DND-41 (cell line): Measurements from ENCODE around the gene GNAS.

Source experiments
- ATAC-seq: fragments of 200-7000 bp; cut with Tn5 transposase; 3 replicates; pipeline ENCODE4 v1.9.1; 2021; ENCODE audit warnings: low read depth; ENCODE audit not compliant: insufficient read depth
- DNase-seq: peaks from one replicate; pipeline ENCODE4 v3.0.0-alpha.2; 2020
- H2AFZ ChIP-seq: 2 replicates; pipeline ENCODE4 v1.6.0; 2012; ENCODE audit warnings: low read depth, low read length
- H3K27ac ChIP-seq: 2 replicates; pipeline ENCODE4 v1.5.1; 2012; ENCODE audit warnings: low read length, inconsistent platforms
- H3K27me3 ChIP-seq: fragments of 200-600 bp; sonication (generic); 2 replicates; pipeline ENCODE4 v1.6.0; 2012; ENCODE audit warnings: low read length, mild to moderate bottlenecking, inconsistent platforms; ENCODE audit not compliant: insufficient read depth, poor library complexity
- H3K36me3 ChIP-seq: 2 replicates; pipeline ENCODE4 v1.5.1; 2012; ENCODE audit warnings: low read length, inconsistent platforms; ENCODE audit not compliant: insufficient read depth
- H3K4me1 ChIP-seq: 2 replicates; pipeline ENCODE4 v1.5.1; 2012; ENCODE audit warnings: mild to moderate bottlenecking, low read length; ENCODE audit not compliant: insufficient read depth
- H3K4me2 ChIP-seq: 2 replicates; pipeline ENCODE4 v1.6.0; 2012; ENCODE audit warnings: mild to moderate bottlenecking, moderate library complexity, low read length, inconsistent platforms; ENCODE audit not compliant: insufficient read depth
- H3K4me3 ChIP-seq, 2 experiments: fragments of 200-600 bp in 1 of 2; shearing (Covaris generic) in 1 of 2; 2 replicates each; pipeline ENCODE4 v1.5.1; 2012 to 2016; ENCODE audit warnings: inconsistent platforms in 2 of 2, low read length in 2 of 2, mild to moderate bottlenecking in 2 of 2, low read depth in 1 of 2, moderate library complexity in 1 of 2
- H3K79me2 ChIP-seq: 2 replicates; pipeline ENCODE4 v1.6.0; 2012; ENCODE audit warnings: low read length, inconsistent platforms; ENCODE audit not compliant: insufficient read depth
- H3K9ac ChIP-seq: 2 replicates; pipeline ENCODE4 v1.6.0; 2012; ENCODE audit warnings: low read depth, mild to moderate bottlenecking, inconsistent platforms, low read length, moderate library complexity
- H3K9me3 ChIP-seq: 2 replicates; pipeline ENCODE4 v1.5.1; 2012; ENCODE audit warnings: low read length, moderate library complexity, mild to moderate bottlenecking, inconsistent platforms; ENCODE audit not compliant: insufficient read depth, severe bottlenecking
- H4K20me1 ChIP-seq: 2 replicates; pipeline ENCODE4 v1.6.0; 2012; ENCODE audit warnings: low read length; ENCODE audit not compliant: insufficient read depth
- CTCF ChIP-seq: IDR thresholded peaks from 2 replicates; pipeline ENCODE4 v1.5.1; 2012; ENCODE audit warnings: borderline replicate concordance, low read length, moderate library complexity, mild to moderate bottlenecking; ENCODE audit not compliant: poor library complexity, severe bottlenecking; ENCODE audit errors: extremely low read depth
- EZH2 ChIP-seq: IDR thresholded peaks from 3 replicates; pipeline ENCODE4 v1.6.1; 2012; ENCODE audit warnings: borderline replicate concordance, low read depth, mild to moderate bottlenecking, moderate library complexity, low read length, inconsistent platforms; ENCODE audit not compliant: severe bottlenecking

Gene GNAS

GRCh38 chr20:58950603-58951002, 98.1 kb downstream of the GNAS start:
- Histone ChIP-seq H3K4me1 (no peaks in the 10 kb centered on the region), H3K9me3 (no peaks in the 10 kb centered on the region), H4K20me1 (no peaks in the 10 kb centered on the region), H3K4me2 (no peak overlapping the region), H2AFZ (no peak overlapping the region), H3K4me3 (no peak overlapping the region), H3K27ac (no peak overlapping the region), H3K79me2 (no peaks in the 10 kb centered on the region), H3K9ac (no peak overlapping the region), H3K36me3 (no peaks in the 10 kb centered on the region), H3K27me3 (peaks cover 15% of the 10 kb centered on the region)
- DNase-seq (no peak), ATAC-seq (no peak)
- TF ChIP-seq CTCF: no peak
- TF ChIP-seq EZH2: no peak

GRCh38 chr20:58953050-58953449, 100.5 kb downstream of the GNAS start:
- no peaks in the 10 kb centered on the region for H3K36me3 ChIP-seq
- no peak overlapping the region for H2AFZ ChIP-seq
- peaks cover 12% of the 10 kb centered on the region for H3K27me3 ChIP-seq
- no peak overlapping the region for H3K4me2 ChIP-seq
- H3K9ac ChIP-seq: no peak overlapping the region
- no peak overlapping the region for H3K27ac ChIP-seq
- ATAC-seq (no peak), DNase-seq (no peak)
- no peak overlapping the region for H3K4me3 ChIP-seq
- H3K79me2 ChIP-seq: no peaks in the 10 kb centered on the region
- TF ChIP-seq CTCF: no peak
- no peak for TF ChIP-seq EZH2
- H3K4me1 ChIP-seq: no peaks in the 10 kb centered on the region
- no peaks in the 10 kb centered on the region for H4K20me1 ChIP-seq
- no peaks in the 10 kb centered on the region for H3K9me3 ChIP-seq

GRCh38 chr20:58956078-58956477, 103.6 kb downstream of the GNAS start:
- DNase-seq: no peak
- TF ChIP-seq CTCF (no peak), EZH2 (no peak)

GRCh38 chr20:58959652-58960051, 107.1 kb downstream of the GNAS start:
- no peaks in the 10 kb centered on the region for H3K9me3 ChIP-seq
- H3K4me2 ChIP-seq: no peak overlapping the region
- no peak overlapping the region for H3K27ac ChIP-seq
- H3K9ac ChIP-seq: no peak overlapping the region
- TF ChIP-seq EZH2: no peak
- TF ChIP-seq CTCF: no peak
- no peaks in the 10 kb centered on the region for H3K79me2 ChIP-seq
- ATAC-seq: no peak
- H2AFZ ChIP-seq: no peak overlapping the region
- peaks cover 23% of the 10 kb centered on the region for H3K27me3 ChIP-seq
- no peaks in the 10 kb centered on the region for H3K36me3 ChIP-seq
- H3K4me3 ChIP-seq: no peak overlapping the region
- DNase-seq: no peak
- H4K20me1 ChIP-seq: no peaks in the 10 kb centered on the region
- no peaks in the 10 kb centered on the region for H3K4me1 ChIP-seq

More at GRCh38 chr20:58956078-58956477, 103.6 kb downstream of the GNAS start:
- Histone ChIP-seq H3K4me1 (no peaks in the 10 kb centered on the region), H3K27ac (no peak overlapping the region), H2AFZ (no peak overlapping the region), H4K20me1 (no peaks in the 10 kb centered on the region), H3K4me2 (no peak overlapping the region), H3K9me3 (no peaks in the 10 kb centered on the region), H3K9ac (no peak overlapping the region), H3K27me3 (peaks cover 14% of the 10 kb centered on the region), H3K79me2 (no peaks in the 10 kb centered on the region), H3K4me3 (no peak overlapping the region), H3K36me3 (no peaks in the 10 kb centered on the region)
- no peak for ATAC-seq
